ENCODE results near the gene DPP4. TPM values are rescaled to one million over a fixed set of nuclear protein-coding genes. Genes with fewer than 3 reads are reported as not detected.

DPP4 gene
- polyA plus RNA-seq, 5 donors, result 29.5 to 56.4 (median 50.7) TPM

DNA sequence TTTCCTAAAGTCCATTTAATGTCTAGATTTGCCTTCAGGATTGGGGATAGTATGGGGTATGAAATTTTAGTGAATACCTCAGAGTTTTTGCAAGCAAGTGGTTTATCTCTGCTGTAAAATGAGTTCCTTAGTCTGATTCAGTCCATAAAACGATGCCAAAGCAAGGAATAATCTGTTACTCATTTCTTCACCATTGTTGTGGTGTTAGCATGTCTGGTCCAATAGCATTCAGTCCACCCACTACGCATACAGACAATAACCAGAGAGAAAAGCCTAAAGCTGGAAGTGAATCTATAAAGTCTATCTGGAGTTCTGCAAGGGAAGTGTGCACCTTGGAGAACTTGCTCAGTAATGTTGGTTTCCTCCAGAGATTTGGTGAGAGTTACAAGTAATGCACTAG lies 12.9 kb upstream of the DPP4 start:
- no peak for DNase-seq

DNA sequence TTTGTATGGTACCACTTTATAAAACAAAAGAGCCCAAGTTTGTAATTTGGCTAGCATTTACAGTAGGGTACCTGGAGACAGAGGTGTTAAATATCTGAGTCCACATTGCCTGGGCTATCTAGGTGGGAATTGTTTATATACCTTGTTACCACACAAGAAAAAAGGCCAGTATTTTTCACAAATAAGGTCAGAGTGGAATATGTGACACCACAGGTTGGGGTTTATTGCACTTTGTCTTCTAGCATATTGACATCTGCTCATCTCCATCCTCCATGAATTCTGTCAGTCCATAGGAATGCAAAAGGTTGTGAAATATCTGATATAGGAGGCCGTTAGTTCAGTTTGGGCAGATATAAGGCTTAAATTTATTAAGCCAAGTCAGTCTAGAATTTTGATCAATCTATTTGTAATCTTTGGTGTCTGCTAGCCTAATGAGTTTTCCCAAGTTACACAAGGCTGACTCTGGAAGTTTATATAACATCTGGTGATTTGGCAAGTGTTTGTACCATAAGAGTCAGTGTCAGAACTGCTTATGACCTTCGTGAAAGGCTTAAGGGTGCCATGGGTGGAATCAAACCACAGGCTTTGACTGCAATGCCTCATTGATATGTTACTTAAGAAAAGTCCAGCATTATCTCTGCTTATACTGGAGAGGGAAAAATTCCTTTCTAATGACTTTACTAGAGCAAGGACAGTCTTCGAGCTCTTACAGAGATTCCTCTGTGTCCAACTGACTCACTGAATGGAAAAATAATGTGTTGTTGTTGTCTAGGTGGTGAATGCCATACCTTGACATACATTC lies 11.3 kb upstream of the DPP4 start:
- DNase-seq, result no peak

DNA sequence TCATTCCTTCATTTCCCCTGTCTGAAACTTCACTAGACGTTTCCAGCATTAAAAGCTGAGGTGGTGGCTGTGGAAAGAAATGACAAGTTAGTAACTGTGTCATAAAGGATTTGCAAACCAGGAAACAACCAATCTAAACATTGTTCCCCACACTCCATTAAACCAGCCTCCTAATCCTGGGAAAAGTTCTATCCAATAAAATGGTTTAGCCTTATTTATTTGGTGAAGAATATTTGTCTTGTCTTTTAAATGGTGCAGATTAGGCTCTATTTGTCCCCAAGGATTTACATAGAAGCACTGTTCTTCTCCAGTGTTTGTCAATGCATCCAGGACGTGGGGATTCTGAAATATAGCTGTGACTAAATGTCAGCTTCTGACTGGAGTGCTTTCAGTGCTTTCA lies 10.5 kb upstream of the DPP4 start:
- no peak for DNase-seq

DNA sequence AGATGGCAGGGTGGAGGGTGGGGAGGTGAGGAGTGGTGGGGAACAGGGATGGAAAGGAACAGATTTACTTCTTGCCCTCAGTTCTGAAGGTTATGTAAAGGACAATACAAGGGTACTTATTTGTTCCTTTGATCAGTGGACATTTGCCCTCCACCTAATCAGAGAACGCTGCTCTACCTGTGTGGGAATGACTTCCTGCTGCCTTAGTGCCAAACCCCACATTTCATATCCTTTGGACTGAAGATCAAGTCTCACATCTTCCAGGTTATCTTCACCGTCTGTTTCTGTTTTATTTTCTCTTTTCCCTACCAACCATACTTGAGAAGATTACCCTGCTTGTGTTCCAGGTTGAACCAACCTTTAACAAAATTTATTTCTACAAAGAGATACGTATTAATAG lies 8.7 kb upstream of the DPP4 start:
- no peak for DNase-seq

DNA sequence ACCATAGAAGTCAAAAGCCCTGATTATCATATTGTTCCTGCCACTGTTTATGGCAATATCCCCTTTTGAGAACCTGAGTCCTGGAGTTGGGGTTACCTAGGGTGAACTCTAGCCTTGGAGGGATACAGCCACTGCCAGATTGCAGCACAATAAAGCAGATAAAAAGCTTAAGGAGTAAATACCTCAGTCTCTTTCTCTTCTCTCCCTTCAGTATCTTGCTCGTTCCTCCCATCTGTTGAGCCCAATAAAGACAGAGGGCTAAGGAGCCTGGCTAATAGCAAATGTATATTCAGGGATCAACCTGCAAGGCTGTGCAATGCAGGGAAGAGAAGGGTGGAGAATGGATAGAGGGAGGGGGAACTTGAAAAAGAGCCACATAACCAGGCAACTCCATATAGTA lies 8.0 kb upstream of the DPP4 start:
- no peak for DNase-seq

DNA sequence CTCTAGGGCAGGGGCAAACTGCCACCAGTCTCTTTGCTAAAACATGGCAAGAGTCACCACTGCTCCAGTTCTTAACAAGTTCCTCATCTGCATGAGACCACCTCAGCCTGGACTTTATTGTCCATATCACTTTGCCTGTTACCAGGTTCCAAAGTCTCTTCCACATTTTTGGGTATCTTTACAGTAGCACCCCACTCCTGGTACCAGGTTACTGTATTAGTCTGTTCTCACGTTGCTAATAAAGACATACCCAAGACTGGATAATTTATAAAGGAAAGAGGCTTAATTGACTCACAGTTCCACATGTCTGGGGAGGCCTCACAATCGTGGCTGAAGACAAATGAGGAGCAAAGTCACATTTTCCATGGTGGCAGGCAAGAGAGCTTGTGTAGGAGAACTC lies 5.5 kb upstream of the DPP4 start:
- no peak for DNase-seq

DNA sequence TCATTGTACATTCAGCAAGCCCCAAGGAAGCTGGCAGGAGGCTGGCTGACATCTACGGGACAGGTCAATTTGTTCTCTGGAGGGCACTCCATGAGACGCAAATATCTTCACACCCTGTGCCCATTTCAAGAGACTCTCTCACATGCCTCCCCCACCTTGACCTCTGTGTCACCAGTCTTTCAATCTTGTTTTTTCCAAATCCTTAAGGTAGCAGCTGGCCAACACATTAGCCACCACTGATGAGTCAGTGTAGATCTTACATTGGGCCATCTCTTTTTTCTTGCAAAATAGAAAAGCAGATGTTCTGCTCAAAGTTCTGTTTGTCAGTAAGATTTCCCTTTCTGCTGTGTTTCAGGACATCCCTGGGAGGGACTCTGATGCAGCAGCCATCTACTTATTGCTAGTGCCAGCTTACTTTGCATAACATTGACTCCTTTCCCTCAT lies 1.7 kb upstream of the DPP4 start:
- DNase-seq, result no peak

DNA sequence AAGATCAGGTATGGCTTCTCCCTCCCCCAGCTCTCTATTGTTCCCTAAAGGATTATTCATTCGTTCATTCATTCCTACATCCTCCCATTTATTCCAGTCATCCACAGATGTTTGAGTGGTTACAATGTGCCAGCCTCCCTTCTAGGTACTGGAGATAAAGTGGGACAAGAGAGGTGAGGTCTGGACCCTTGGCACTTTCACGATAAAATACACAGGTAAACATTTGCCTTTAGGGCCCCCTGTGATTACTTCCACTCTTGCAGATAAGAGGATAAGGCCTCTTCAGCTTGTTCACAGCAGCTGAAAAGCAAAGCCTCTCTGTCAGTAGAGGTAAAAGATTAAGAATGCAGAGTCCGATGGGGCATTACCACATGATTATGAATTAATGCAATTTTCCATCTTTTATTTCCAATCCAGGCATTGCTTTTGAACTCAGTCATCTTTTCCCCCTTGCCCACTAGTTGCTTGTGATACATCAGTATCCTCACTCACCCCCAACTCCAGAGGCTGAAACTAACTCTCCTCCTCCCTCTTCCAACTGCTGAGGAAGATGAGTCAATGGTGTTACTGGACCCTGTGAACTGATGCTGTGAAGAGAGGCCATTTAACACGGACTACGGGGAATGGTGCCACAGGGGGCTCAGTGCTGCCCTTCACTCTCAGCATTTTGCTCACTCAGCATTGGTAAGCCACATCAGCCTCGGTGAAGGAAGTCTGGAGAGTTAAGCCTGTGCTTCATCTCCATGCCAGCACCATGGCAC lies 1.1 kb upstream of the DPP4 start:
- DNase-seq, result no peak

DNA sequence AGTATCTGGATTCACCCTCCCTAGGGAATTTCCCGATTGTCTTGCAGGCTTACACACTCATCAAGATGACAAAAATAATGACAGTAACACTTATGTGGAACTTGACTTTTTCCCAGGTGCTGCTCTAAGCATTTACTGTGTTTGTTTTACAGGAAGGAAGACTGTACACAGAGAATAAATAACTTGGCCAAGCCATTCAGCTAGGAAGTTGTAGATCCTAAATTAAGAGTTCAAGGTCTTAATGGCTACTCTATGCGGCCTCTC lies 549 bp upstream of the DPP4 start:
- DNase-seq, result no peak

DNA sequence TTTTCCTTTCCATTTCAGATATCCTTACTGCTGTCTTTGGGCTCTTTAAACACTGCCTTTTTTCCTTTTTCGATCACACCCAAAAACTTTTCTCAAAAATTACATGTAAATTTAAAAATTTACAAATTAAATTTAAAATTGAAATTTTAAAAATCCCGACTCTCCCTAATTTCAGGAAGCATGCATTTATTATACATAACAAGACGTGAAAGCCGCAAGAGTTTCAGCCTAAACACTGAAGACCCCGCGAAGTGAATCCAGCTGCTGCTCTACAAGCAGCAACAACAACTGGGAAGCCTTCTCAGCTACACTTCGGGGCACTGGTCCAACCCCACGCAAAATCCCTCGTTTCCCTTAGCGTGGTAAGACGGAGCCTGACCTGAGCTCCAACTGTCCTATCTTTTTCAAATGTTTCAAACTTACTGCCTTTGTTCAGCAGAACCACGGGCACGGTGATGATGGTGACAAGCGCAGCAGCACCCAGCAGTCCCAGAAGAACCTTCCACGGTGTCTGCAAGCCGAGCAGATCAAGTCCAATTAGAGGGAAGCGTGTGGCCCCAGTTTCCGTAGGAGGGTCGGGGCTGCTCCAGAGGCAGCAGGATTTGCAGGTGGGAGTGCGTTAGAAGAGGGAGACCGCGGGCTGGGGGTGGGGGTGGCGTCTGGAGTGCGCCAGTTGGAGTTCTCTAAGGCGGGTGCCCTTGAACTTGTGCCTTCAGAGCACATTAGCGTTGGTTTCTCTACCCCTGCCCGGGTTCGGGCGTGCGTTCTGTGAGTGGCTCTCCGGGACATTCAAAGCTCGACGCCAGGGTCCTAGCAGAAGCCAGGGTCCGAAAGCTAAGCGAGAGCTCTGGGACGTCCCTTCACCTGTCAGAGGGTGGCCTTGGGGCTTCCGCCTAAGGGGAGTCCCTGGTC lies 783 bp downstream of the DPP4 start:
- DNase-seq, result peak in 1 of 2 donors; percentile 8

DNA sequence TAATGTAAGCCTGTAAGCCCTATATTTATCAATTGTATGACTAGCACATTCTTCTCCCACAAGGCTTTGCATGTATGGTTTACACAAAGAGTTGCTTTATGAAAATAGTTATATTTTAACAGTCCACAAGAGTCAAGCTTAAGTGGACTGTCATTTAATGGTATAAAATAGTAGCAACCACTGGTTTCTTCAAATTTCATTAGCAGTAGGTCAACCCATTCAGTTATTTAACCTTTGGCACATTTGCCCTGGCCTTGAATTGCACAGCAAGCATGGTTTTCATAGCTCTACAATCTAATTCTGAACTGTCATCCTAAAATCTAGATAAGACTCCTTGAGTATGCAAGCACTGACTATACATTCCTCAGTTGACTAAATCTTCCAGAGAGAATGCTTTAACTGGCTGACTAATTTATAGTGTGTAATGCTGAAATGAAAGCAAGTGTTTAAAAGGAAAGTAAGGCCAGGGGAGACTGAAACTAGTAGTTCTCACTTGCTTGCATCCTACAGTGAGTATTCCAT lies 1.8 kb downstream of the DPP4 start:
- no peak for DNase-seq

DNA sequence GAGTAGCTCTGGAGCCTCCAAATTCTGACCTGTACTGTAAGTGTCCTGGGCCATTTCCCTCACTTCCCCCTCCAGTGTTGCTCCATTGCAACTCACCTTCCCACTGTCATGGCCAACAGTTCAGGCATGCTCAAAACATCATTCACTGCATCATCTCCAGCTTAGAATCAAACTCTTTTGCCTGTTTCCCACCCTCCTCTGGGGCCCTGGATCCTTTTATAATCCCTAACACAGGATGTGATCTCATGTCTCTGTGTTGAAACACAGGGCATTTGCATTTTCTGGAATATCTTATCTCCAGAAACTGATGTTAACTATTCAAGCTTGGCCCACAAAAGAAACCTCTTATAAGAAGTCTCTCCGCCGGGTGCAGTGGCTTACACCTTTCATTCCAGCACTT lies 3.0 kb downstream of the DPP4 start:
- DNase-seq, result no peak

DNA sequence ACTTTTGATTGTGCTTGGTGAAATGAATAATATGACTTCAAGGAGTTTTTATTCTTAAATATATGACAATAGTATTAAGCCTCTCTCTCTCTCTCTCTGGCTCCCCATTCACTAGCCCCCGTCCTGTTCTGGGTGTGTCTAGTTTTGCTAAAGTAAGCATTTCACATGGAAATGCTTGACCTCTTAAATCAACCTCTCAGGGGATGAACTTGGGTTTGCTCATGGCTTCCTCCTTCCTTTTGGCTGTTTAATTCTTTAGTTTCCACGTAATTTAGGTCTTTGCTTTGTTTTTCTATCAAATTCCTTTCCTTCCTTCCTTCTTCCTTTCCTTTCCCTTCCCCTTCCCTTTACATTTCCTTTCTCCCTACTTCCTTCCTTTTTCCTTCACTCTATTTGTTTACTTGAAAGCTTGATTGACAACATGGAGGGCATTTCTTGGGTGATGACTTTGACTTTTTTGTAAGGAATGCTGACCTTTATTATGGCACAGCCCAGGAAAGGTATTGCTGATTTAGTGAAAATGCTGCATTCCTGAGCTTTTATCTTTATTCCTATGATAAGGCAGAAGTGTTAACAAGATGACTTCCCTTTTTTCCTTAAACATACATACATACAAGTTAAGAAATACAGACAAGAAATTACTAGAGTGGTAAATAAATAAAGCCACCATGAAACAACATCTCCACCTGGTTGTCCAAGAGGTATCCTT lies 3.6 kb downstream of the DPP4 start:
- DNase-seq, result no peak

DNA sequence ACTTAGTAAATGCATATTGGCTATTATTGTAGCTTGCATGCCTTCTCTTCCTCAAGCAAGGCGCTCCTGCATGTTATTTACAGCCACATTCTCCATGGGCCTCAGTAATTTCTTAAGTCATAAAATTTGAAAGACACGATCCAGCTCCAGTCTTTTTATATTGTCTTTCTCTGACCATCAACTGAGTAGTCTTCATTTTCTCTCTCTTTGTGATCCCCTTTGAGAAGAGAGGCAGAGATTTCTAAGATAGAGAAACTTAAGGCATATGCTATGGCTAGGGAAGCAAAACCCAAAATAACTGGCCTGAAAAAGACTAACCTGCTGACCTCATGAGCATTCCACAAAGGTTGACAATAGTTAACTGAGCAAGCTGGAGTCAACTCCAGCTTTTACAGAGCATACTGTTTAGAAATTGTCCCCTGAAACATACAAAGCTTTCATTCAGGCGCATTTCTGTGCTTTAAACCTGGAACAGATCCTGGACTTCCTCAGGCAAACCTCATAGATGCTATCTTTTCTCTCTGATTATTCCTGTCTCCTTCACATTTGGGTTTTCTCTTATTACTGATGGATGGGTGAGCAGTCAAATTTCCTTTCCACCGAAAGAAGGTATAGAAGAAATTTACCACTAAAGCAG lies 4.6 kb downstream of the DPP4 start:
- no peak for DNase-seq

DNA sequence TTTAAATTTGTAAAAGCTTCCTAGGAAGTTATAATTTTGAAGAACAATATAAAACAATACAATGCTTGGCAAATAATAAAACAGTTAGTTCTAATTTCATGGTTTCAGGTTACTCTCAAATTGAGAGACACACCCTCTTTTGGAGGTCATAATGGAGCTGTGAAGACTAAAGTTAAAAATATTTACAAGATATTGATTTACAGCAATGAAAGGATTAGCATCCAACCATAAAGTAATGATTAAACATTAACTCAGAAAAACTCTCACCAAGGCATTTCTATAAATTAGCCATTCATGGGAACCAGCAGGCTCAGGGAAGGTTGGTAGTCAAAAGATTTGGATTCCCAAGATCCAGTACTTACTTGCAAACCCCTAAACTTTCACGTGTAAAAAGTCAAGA lies 6.4 kb downstream of the DPP4 start:
- no peak for DNase-seq

DNA sequence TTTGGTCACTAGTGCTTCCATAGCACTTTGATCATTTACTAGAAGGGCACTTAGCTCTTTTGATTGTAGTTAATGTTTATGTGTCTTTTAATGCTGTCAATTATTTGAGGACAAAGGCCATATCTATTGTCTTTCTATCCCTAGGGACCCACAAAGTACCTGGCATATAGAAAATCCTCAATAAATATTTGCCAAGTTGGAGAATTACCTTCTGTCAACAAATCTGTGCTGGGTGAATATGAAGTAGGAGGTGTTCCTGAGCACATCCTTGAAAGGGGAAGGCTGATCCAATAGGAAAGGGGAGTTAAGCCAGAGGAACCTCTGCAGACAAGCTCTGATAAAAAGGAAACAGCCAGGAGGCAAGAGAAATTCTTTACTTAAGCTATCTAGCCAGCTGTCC lies 8.2 kb downstream of the DPP4 start:
- no peak for DNase-seq

DNA sequence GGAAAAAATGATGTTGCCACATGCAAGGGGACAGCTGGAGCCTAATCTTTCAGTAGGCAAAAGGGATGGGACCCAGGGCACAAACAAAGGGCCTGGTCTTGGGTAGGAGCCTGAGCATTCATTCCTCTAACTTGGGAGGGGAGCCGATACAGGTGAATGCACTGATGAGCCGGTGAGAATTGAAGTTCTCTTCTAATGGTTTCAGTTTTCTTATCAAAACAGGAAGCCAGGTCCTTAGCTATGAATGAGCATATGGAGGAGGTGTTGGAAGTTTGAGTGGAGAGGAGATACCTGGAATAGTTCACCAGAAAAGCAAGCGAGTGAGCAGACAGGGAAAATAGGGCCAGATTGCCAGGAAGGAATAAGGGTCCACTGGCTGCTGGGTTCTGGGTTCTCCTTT lies 10.1 kb downstream of the DPP4 start:
- DNase-seq, result no peak

DNA sequence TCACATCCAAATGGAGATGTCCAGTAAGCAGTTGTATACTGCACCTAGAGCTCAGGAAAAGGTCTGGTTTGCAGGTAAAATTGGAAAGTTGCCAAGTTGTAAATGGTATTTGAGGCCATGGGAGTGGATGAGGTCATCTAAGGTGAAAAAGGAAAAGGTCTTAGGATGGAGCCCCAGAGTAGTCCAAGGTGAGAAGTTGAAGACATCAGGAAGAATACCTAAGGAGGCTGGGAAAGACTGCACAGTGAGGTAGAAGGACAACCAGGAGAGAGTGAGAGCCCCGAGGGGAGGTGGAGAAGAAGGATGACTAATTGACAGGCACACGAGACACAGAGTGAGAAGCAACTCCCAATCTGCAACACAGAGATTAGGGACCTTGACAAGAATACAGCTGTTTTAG lies 10.7 kb downstream of the DPP4 start:
- no peak for DNase-seq

DNA sequence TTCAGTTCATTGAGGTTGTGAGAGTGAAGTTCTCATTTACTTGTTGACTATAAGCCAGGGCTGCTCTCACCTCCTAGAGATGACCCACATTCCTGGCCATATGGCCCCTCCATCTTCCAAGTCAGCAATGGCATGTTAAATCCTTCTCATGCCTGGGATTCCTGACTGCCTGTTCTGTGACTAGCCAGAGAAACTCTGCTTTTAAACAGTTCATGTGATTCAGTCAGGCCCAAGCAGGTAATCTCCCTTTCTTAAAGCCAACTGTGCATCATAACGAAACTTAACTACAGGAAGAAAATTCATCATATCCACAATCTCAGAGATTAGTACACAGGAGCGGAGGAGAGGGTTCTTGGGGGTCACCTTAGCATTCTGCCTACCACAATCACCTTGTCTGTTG lies 11.5 kb downstream of the DPP4 start:
- no peak for DNase-seq

DNA sequence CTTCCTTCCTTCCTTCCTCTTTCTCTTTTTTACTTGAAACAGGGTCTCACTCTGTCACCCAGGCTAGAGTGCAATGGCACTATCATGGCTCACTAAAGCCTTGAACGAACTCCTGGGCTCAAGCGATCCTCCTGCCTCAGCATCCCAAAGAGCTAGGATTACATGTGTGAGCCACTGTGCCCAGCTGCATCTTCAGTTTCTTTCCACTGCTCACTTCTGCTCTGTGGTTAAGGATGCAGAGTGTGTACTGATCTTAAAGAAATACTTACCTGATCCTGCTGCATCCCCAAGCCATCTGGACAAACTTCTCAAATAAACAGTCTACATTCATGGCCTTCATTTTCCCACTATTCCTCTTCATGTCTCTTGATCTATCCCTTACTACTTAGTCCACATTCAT lies 13.0 kb downstream of the DPP4 start:
- DNase-seq, result no peak

DNA sequence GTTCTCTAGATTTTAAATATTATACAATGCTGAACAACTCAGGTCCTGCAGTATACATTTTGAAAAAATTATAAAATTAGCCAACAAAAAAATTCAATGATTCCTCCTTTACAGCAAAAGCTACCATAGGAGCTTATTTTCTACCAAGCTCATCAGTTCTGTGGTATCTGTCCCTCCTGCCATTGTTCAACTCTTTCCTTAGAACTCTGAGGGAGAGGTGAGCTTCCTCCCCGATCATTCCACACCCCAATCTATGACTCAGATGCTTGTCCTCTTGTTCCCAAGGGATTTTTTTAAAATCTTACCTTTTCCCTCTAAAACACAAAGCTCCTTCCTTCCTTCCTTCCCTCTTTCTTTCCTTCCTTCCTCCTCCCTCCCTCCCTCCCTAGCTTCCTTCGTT lies 13.5 kb downstream of the DPP4 start:
- DNase-seq, result no peak
